ENCODE measurements around the gene SLC38A10.

SLC38A10 gene

DNA sequence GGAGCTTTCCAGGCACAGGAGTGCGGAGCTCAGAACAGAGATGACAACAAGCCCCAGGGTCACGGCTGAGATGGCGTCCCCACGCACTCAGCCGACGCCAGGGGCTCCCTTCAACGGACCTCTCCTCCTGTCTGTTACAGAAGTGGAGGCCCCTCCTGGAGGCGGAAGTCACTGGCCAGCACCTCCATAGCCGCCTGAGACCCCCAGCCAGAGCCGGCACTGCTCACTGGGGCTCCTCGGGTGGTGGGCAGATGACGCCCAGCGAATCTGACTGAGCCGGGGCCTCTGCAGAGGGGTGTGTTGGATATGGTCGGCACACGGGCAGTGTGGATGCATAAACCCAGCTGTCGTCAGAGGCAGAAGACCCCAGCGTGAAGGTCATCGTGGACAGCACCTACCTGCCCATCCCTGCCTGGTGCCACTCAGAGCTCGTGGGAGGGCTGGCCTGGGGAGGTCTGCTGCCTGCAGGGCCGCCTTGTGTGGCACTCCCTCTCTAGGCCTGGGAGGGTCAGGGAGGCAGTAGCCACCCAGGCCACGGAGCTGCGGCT is 36.0 kb downstream of the SLC38A10 start:
- in situ Hi-C loops (cut with HindIII; ENCODE audit: low sequenced_read_pairs), result no loop called here

DNA sequence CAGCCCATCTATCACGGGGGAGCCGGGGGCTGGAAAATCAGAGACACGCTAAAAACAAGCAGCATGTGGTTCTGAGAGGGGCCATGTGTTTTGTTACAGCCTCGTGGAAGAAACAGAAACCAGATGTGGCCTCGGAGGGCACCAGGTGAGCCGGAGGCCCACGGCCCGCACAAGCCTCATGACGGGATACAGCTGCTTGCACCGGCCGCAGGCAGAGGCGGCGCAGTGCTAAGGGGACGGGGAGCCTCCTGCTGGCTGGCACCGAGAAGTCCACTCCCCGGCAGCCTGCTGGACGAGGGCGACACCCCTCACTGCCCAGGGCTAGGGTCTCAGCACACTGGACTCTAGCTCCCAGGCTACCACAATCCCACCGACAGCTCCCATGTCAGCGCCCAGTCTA is 36.8 kb downstream of the SLC38A10 start:
- in situ Hi-C loops (cut with HindIII; ENCODE audit: low sequenced_read_pairs), result no loop called here

DNA sequence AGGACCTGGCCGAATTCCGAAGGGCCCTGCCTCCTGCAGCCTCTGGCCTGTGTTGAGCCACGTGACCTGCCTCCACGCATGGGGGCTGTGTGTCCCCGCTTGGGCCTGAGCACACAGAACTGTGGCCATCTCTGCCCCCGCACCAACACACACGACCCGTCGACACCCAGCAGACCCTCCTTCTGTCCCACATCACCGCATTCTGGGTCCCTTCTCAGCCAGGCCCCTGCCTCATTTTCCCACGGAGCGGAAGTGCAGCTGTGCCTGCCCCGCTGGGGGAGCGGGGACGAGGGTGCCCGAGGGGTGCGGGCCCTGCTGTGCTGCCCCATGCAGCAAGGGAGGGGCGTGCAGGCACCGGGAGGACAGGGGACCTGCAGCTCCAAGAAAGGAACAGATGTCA is 37.6 kb downstream of the SLC38A10 start:
- in situ Hi-C loops (cut with HindIII; ENCODE audit: low sequenced_read_pairs), result no loop called here

DNA sequence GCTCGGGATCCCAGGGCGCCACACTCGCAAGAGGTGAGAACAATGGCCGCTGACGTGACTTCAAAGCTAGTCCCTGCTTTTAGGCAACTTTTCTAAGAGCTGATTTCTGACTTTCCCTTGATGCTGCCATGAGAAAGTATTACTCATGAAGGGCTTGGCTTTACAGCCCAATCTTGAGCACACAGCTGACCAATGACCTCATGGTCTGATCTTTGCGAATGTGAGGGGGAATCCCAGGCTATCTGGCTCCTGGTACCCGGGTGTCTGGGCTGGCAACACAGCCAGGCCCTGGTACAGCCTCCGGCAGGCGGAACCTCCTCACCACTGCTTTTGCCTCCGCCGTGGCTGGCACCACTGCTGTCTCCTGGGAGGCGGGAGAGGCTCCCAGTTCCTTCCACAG is 38.5 kb downstream of the SLC38A10 start:
- in situ Hi-C loops (cut with HindIII; ENCODE audit: low sequenced_read_pairs), result no loop called here

DNA sequence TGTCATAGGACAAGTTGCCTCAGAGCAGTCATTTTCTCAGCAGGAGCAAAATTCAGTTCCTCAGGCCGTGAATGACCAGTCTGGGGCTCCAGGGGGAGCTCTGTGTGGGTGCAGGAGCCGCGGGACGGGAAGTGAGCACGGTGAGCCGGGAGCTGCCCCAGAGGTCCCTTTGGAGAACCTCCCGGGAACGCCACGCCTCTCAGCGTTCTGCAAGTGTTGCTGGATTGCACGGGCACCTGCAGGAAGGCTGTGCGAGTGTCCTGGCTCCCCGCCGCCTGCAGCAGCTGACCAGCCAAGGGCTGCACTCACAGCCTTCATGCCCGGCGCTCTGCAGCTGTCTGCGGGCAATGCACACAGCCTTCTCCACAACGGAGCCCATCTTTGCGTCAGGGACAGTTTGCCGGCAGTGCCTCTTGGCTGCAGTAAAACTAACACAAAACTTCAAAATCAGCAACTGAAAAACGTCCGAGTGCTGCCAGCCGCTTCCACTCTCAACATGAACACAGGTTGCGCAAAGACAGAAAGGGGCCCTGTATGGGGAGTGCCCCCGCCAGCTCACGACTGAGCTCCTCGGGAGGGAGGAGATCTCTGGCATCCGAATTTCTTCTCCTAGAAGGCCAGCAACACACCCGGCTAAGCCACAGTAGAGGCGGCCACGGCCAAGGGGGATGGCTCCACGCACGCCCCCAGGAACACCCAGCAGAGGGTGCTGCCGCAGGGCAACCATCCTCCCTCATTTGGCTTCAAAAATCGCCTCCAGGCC is 40.0 kb downstream of the SLC38A10 start:
- in situ Hi-C loops (cut with HindIII; ENCODE audit: low sequenced_read_pairs), result no loop called here

DNA sequence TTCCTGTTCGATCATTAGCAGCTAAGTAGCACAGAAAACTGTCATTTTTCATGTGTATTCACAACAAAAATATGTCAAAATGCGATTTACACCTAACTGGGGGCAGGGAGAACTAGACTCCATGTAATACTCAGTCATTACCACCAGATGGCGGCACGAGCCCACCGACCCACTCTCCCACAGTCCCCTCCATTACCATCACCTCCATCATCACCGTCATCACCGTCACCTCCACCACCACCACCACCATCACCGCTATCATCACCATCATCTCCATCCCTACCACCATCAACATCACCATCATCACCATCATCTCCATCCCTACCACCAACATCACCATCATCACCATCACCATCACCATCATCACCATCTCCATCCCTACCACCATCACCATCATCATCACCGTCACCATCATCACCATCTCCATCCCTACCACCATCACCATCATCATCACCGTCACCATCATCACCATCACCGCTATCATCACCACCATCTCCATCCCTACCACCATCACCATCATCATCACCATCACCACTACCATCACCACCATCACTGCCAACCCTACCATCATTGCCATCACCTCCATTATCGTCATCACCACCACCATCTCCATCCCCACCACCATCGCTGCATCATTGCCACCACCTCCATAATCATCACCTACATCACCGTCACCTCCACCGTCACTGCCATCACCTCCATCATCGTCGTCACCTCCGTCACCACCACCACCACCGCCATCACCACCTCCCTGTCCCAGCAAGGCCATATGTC is 41.6 kb downstream of the SLC38A10 start:
- in situ Hi-C loops (cut with HindIII; ENCODE audit: low sequenced_read_pairs), result no loop called here

DNA sequence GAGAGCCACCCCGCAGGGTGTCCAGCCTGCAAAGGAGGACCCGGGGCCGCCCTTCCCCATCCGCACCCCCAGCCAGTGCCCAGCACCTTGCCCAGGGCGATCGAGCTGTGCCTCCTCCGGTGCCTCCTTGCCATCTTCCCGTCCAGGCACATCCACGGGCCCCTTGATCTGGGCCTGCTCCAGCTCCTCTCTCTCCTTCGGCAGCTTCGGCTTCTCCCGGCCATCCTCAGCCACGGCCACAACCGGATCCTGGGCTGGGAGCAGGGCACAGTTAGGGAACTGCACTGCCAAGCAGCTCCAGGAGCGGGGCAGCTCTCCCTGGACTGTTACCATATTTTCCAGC is 42.1 kb downstream of the SLC38A10 start:
- in situ Hi-C loops (cut with HindIII; ENCODE audit: low sequenced_read_pairs), result no loop called here

DNA sequence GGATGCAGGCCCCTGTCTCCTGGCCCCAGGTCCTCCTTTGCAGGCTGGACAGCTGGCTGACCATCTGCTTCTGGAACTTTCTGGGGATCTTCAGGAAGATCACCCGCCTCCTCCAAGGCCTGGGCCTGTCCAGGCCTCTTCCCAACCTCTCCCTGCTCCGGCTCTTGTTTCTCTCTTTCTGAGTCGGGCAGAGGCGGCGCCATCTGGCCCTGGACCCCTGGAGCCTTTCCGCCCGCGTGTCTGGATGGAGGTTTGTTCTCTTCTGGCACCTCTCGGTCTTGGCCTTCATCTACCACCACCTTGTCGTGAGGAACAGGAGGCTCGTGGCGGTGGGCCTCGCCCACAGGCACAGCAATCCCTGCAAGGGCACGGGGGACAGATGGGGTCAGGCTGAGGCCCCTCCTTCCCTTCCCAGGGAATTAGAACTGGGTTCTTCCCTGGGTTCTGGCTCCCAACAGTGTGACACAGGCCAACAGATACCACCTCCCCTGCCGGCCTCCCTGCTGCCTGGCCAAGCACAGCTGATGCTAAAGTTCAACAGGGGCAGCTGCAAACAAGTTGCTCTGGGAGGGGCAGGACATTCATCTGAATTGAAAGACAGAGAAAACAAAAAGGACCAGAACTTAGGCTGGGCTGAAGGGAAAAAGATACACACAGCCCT is 42.7 kb downstream of the SLC38A10 start:
- in situ Hi-C loops (cut with HindIII; ENCODE audit: low sequenced_read_pairs), result no loop called here

DNA sequence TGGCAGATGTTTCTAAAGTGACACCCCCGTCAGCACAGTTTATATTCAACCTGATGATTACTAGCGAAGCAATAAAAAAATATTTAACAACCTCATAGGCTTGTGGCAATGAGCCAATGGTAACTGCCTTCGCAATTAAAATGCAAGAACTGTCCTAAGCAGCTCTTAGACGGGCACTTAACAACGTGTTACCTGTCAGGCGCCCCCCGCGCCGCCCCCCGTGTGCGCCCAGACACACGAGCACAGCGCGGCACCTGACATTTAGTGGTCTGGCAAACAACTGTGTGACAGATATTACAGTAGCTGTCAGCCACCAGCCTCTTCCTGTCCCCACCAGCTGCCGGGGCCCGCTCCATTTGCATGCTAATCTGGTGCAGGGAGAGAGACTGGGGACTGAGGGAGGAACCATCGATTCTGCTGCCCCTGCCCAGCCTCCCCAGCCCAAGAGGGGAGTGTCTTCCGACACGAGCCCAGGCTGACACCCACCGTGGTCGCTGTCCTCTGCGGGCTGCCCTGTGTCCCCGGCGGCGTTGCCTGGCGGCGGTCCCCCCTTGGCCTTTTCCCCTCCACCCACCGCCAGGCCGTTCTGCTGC is 43.3 kb downstream of the SLC38A10 start:
- in situ Hi-C loops (cut with HindIII; ENCODE audit: low sequenced_read_pairs), result no loop called here

DNA sequence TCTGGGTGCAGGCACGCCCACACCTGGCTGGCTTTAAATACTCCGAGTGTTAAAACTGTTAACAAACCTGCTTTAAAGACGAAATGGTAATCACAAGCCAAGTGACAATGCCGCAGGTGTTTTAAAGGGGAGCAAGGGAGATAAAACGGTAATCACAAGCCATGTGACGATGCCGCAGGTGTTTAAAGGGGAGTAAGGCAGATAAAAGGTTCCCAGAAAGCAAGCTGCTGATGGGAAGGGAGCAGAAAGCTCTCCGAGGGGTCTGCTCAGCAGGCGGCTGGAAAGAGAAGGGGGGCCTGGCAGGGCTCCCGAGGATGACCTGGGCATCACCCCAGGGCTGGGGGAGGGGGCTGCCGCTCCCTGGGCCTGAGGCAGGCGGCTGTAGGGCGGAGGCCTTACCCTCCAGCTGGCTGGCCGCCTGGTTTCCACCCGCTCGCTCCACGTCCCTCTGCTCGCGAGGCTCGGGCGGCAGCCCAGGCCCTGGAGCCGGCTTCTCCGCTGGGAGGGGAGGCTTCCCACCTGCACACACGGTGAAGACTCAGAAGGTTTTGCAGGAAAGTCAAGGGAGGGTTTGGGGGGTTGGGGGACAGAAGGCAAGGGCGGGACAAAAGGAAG is 43.9 kb downstream of the SLC38A10 start:
- in situ Hi-C loops (cut with HindIII; ENCODE audit: low sequenced_read_pairs), result no loop called here

DNA sequence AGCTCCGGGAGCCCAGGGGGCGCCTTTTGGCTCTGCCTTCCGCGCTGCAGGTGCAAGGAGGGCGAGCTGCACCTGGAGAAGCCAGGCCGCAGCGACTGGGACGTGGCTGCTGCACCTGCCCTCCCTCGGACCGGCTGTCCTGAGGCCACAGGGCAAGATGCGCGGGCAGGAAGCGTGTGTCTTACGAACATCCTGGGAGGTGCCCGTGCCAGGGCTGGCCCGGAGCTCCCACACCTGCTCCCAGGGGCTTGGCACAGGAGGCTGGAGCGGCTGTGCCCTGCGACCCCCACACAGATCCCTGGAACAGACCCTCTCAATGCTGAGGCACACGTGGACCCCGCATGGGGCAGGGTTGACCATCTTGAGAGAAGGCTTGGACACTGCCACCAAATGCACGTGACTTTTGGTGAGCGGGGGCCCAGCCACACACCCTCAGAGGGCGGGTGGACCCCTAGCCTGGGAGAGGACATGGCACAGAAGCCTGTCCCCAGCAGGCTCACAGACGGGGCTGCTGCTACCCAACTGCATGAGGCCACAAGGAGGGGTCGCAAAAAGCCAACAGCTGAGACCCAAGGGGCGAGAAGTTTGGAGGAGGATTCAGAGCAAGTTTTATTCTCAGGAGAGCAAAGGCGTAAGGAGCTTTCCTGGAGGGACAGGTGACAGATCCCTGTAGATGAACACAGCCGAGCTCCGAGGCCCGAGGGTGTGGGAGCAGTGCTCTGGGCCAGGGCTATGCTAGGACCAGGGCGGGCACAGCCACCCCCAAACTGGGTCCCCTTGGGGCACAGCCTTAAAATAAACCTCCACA is 44.6 kb downstream of the SLC38A10 start:
- in situ Hi-C loops (cut with HindIII; ENCODE audit: low sequenced_read_pairs), result no loop called here

DNA sequence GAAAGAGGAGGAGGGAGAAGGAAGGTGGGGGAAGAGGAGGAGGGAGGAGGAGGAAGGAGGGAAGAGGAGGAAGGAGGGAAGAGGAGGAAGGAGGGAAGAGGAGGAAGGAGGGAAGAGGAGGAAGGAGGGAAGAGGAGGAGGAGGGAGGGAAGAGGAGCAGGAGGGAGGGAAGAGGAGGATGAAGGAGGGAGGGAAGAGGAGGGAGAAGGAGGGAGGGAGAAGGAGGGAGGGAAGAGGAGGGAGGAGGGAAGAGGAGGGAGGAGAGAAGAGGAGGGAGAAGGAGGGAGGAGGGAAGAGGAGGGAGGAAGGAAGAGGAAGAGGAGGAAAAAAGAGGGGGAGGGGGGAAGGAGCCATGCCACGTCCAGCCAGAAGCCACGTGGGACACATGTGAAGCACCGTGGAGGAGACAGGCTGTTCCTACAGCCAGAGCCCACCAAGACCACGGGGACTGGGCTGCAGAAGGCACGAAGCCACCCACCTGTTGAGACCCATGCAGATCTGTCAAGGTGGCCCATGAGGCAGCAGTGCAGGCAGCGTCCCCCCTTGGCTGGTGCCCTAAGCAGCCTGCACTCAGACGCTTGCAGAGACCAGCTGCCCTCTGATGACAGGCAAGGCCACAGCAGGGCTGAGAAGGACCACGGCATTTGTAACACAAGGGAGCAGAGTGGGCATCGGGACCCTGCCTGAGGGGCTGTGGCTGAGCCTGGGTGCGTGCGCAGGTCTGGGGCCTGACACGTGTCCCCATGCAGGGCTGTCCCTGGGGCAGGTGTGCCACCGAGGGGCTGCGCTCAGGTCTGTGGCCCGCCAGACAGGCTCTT is 45.7 kb downstream of the SLC38A10 start:
- in situ Hi-C loops (cut with HindIII; ENCODE audit: low sequenced_read_pairs), result no loop called here

DNA sequence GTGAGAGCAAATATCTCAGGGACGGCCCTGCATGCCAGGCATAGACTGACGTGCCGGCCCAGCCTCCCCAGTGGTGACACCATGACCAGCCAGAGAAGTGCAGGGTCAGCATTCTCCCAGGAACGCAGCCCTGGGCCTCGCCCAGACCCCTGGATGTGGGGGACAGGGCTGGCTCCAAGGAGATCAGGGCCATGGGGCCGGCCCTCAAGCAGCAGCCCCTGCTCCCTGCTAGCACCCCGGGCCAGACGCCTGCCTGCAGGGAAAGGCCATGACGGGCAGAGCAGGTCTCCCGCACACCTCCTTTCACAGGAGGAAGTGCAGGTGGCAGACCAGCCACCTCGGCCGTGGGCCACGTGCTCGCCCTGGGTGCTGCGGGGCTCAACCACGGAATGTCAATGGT is 46.5 kb downstream of the SLC38A10 start:
- in situ Hi-C loops (cut with HindIII; ENCODE audit: low sequenced_read_pairs), result no loop called here

DNA sequence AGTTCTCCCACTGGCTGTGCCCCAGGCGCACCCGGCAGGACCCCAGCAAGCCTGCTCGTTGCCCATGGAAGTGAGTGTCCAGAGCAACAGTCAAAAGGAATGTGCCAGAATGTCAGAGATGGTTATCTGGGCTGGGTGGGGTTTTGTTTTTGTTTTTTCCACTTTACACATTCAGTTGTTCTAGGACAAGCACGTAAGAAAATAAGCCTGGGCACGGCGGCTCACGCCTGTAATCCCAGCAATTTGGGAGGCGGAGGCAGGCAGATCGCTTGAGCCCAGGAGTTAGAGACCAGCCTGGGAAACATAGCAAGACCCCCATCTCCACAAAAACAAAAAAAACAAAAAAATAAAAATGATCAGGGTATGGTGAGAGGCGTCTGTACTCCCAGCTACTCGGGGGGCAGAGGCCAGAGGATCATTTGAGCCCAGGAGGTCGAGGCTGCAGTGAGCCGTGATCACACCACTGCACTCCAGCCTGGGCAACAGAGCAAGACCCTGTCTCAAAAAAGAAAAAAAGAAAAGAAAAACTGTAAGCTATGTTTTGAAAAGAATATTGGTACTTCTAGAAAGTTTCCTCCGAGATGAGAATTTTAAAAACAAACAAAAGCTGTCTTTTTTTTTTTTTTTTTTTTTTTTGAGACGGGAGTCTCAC is 47.6 kb downstream of the SLC38A10 start:
- in situ Hi-C loops (cut with HindIII; ENCODE audit: low sequenced_read_pairs), result no loop called here

DNA sequence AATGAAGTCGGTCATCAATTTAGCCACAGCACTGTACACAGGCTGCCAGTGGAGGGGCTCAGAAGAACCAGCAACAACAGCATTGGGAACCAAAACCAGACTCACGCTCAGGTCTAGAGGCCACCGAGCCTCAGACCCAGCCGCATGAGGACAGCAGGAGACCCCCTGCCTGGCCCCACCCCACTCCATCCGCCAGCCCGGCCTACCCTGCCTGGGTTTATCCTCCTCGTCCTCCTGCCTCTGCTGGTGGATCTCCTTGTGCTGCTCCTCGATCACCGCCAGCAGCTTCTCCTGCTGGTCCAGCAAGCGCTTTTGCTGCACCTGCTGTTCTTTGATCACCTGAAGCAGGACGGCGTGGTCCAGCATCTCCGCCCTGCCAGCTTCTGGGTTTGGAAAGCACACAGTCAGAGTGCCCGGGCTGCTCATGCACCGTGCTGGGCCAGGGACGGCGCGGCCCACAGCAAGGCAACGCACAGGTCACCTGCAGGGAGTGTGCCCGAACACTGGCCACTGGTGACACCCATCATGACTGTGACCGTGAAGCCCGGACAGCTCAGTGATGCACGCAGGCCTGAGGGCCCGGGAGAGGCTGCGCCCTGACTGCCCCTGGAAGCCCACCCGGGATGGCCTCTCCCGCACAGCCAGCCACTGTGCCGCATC is 48.3 kb downstream of the SLC38A10 start:
- in situ Hi-C loops (cut with HindIII; ENCODE audit: low sequenced_read_pairs), result no loop called here

DNA sequence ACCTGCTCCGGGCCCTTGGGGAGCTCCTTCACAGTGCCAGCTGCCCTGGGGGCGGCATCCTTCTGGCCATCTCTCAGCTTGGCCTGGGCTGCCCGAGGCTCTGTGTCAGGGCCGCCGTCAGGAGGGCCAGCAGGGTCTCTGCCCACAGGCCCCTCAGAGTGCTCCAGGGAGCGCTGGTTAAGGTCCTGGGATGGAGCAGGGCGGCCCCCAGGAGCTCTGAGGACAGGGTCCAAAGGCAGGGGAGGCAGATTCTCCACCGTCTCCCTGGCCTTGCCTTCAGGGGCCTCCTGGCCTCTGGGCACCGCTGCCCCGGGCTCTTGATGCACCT is 48.8 kb downstream of the SLC38A10 start:
- in situ Hi-C loops (cut with HindIII; ENCODE audit: low sequenced_read_pairs), result no loop called here

DNA sequence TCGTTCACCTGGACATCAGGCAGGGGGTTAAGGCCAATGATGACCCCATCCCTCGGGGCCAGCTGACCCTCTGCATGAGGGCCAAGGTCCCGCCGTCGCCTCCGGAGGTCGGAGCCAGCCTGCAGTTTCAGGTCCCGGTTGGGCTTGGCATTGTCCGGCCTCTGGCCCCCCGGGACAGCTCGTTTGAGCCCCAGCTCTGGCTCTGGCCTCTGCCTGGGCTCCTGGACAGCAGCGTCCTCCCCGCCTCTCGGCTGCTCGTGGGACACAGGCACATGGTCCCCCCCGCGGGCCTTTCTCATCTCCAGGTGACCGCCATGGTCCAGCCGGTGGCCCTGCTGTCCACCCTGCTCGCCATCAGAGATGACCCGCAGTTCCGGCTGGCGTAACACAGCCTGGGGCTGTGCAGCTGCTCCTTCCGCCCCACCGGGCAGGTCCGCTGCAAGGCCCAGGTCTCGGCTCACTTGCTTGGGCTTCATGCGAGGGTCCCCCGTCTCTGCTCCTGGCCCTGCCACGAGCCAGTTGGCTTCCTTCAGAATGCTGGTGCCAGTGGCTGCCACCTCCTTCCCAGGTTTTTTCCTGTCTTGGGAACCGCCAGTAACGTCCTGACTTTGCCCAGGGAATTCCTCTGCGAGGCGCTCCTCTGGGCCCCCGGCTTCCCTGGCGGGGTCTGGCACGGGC is 49.3 kb downstream of the SLC38A10 start:
- in situ Hi-C loops (cut with HindIII; ENCODE audit: low sequenced_read_pairs), result no loop called here
